Panc1 (cell line): ENCODE data around the gene IFIT5. TPM values are rescaled to one million over a fixed set of nuclear protein-coding genes. Genes with fewer than 3 reads are reported as not detected.

Experiments
- ATAC-seq: fragments of 200-7000 bp; cut with Tn5 transposase; 2 replicates; pipeline ENCODE4 v1.9.1; 2020; ENCODE audit warnings: mild to moderate bottlenecking, moderate library complexity
- BruUV-seq: library from RNA; stranded (reverse); fragments of 400-500 nt; replicated peaks from 2 replicates; lab custom pipeline; 2021; lab: Mats Ljungman, UMichigan
- CTCF ChIA-PET: fragments of 300-600 bp; sonication (Branson Sonifier 250); formaldehyde crosslinking; loops from one replicate; lab custom pipeline; 2022; ENCODE audit warnings: antibody characterized with exemption; lab: Charles Lee
- POLR2A ChIA-PET: fragments of 300-600 bp; sonication (Branson Sonifier 250); formaldehyde crosslinking; loops from one replicate; lab custom pipeline; 2022; ENCODE audit warnings: antibody characterized with exemption; lab: Charles Lee
- DNase-seq: peaks from one replicate; pipeline ENCODE4 v3.0.0-alpha.2; 2010; ENCODE audit warnings: low read depth, low spot score
- H3K27ac ChIP-seq: 2 replicates; pipeline ENCODE4 v1.5.1; 2011; ENCODE audit warnings: mild to moderate bottlenecking, low read length, inconsistent platforms
- H3K27me3 ChIP-seq: fragments of 200-500 bp; sonication (Bioruptor generic); 2 replicates; pipeline ENCODE4 v1.6.0; 2014; ENCODE audit warnings: low read length, inconsistent platforms; ENCODE audit not compliant: control insufficient read depth, insufficient read depth
- H3K36me3 ChIP-seq: fragments of 200-500 bp; sonication (Bioruptor generic); 2 replicates; pipeline ENCODE4 v1.5.1; 2014; ENCODE audit warnings: inconsistent platforms, mild to moderate bottlenecking, low read length, moderate library complexity; ENCODE audit not compliant: control insufficient read depth, insufficient read depth
- H3K4me1 ChIP-seq: 2 replicates; pipeline ENCODE4 v1.5.1; 2011; ENCODE audit warnings: inconsistent platforms, mild to moderate bottlenecking, low read length, moderate library complexity; ENCODE audit not compliant: control insufficient read depth, insufficient read depth
- H3K4me3 ChIP-seq, 2 experiments: 2 replicates each; pipeline ENCODE4 v1.5.1; 2011 to 2012; ENCODE audit warnings: low read depth in 2 of 2, low read length in 2 of 2, mild to moderate bottlenecking in 2 of 2, inconsistent platforms in 1 of 2, moderate library complexity in 1 of 2
- H3K9me3 ChIP-seq: fragments of 200-500 bp; sonication (Bioruptor generic); 2 replicates; pipeline ENCODE4 v1.5.1; 2014; ENCODE audit warnings: low read depth, mild to moderate bottlenecking, inconsistent platforms, low read length, moderate library complexity; ENCODE audit not compliant: control insufficient read depth, insufficient read depth
- POLR2AphosphoS5 ChIP-seq: IDR thresholded peaks from 2 replicates; pipeline ENCODE4 v1.6.1; 2012; ENCODE audit warnings: mild to moderate bottlenecking, low read depth, low read length, moderate library complexity
- SIN3A ChIP-seq: IDR thresholded peaks from 2 replicates; pipeline ENCODE4 v1.6.1; 2012; ENCODE audit warnings: low read depth, mild to moderate bottlenecking, low read length, moderate library complexity, borderline replicate concordance; ENCODE audit not compliant: insufficient read depth
- TCF7L2 ChIP-seq: IDR thresholded peaks from 2 replicates; pipeline ENCODE4 v1.6.1; 2011; ENCODE audit warnings: mild to moderate bottlenecking, low read depth, low read length, inconsistent platforms
- in situ Hi-C: cut with HindIII; loops from 2 replicates; pipeline ENCODE4 v1.10.0; 2016; ENCODE audit warnings: low sequenced_read_pairs, low pct_unique_long_range_greater_than_20kb
- intact Hi-C: fragments of 100-400 bp; cut with micrococcal nuclease; formaldehyde crosslinking; loops from one replicate; pipeline ENCODE4 v1.10.0; 2022; ENCODE audit not compliant: unreplicated experiment
- total RNA-seq: library from RNA; stranded (reverse); gene quantifications from one replicate; pipeline ENCODE4 v1.2.1, GENCODE V29; 2021; ENCODE audit not compliant: unreplicated experiment
- TF ChIP-seq, protein P1 (sequence below), 2 experiments: IDR thresholded peaks; 2 replicates each; pipeline ENCODE4 v1.6.1; 2011 to 2012; ENCODE audit warnings: low read depth in 2 of 2, control low read depth in 1 of 2, low read length in 1 of 2, mild to moderate bottlenecking in 1 of 2, moderate library complexity in 1 of 2; ENCODE audit not compliant: insufficient read depth in 1 of 2

IFIT5 gene
- total RNA-seq, 1 experiment from 2014 or later: 11.1 TPM

DNA sequence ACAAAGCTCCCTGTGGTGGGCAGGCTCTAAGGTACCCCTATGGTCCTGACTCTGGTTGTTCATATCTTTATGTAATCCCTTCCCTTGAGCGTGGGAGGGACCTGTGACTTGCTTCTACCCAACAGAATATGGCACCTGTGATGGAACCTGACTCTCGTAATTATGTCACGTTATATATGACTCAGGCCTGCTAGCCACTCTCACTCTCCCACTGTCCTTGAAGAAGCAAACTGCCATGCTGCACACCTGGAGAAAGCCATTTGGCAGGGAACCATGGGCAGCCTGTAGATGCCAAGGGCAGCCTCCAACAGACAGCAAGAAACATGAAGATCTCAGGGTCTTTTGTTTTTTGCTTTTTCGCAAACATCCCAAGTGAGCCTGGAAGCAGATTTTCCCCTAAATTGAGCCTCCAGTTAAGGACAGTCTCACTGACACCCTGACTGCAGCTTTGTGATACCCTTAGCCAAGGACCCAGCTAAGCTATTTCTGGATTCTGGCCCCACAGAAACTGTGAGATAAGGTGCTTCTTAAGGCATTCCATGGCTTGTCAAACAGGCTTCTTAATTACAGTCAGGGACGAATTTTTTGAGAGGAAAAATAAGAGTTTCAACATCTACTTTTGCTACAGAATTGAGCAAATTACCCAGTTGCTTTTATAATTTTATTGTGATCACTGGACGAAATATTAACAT lies 49.6 kb downstream of the IFIT5 start:
- in situ Hi-C loops (no loop called here), intact Hi-C loops (no loop called here)
- no peak overlapping the region for H3K4me3 ChIP-seq
- no TSS peak for BruUV-seq
- CTCF ChIA-PET: no interaction called here
- POLR2A ChIA-PET: interaction anchor here (0.5 kb wide), 1 partner anchor 69 kb away, joined by 4 read pairs; no protein-coding TSS in a partner anchor
- H3K9me3 ChIP-seq: no peaks in the 10 kb centered on the region
- no peak for TF ChIP-seq SIN3A
- TF ChIP-seq, protein P1, sequence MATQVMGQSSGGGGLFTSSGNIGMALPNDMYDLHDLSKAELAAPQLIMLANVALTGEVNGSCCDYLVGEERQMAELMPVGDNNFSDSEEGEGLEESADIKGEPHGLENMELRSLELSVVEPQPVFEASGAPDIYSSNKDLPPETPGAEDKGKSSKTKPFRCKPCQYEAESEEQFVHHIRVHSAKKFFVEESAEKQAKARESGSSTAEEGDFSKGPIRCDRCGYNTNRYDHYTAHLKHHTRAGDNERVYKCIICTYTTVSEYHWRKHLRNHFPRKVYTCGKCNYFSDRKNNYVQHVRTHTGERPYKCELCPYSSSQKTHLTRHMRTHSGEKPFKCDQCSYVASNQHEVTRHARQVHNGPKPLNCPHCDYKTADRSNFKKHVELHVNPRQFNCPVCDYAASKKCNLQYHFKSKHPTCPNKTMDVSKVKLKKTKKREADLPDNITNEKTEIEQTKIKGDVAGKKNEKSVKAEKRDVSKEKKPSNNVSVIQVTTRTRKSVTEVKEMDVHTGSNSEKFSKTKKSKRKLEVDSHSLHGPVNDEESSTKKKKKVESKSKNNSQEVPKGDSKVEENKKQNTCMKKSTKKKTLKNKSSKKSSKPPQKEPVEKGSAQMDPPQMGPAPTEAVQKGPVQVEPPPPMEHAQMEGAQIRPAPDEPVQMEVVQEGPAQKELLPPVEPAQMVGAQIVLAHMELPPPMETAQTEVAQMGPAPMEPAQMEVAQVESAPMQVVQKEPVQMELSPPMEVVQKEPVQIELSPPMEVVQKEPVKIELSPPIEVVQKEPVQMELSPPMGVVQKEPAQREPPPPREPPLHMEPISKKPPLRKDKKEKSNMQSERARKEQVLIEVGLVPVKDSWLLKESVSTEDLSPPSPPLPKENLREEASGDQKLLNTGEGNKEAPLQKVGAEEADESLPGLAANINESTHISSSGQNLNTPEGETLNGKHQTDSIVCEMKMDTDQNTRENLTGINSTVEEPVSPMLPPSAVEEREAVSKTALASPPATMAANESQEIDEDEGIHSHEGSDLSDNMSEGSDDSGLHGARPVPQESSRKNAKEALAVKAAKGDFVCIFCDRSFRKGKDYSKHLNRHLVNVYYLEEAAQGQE (IDR thresholded peaks at IDR 0.05; ENCODE audit: insufficient read depth in 1 of 2, low read depth in 2 of 2, low read length in 1 of 2): no peak
- ATAC-seq (no peak), DNase-seq (no peak)
- no peaks in the 10 kb centered on the region for H3K36me3 ChIP-seq
- 0 out of 2 replicates have a peak, but pooled peaks cover 4% of the 10 kb centered on the region for H3K4me1 ChIP-seq
- no peaks in the 10 kb centered on the region; the same call in 1 of the 2 replicates for H3K27me3 ChIP-seq
- H3K27ac ChIP-seq: no peak overlapping the region

DNA sequence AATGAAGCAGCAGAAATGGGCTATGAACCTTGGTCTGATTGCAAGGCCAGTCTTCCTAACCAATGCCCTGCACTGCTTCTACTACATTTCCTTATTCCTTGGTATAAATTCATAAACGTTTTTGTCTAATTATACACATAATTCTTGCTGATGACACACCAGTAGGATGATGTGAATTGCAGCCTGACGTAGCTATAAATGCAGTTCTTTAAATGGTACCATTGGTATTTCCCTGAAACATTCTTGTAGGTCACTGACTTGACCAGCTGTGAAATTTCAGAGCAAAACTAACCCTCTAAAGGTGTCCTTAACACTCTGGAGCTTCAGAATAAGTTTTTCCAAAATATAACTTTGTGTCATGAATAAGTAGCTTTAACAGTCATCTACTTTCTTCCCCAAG lies 50.8 kb downstream of the IFIT5 start:
- no TSS peak for BruUV-seq
- DNase-seq (no peak), ATAC-seq (no peak)
- H3K9me3 ChIP-seq: no peaks in the 10 kb centered on the region
- H3K27ac ChIP-seq: no peak overlapping the region
- 0 out of 2 replicates have a peak, but pooled peaks cover 4% of the 10 kb centered on the region for H3K4me1 ChIP-seq
- H3K4me3 ChIP-seq: no peak overlapping the region
- in situ Hi-C loops: no loop called here
- H3K36me3 ChIP-seq: no peaks in the 10 kb centered on the region
- ChIA-PET CTCF (no interaction called here), POLR2A (no interaction called here)
- TF ChIP-seq SIN3A: no peak
- TF ChIP-seq POLR2AphosphoS5: no peak
- no peak for TF ChIP-seq TCF7L2
- TF ChIP-seq, protein P1 (IDR thresholded peaks at IDR 0.05; ENCODE audit: insufficient read depth in 1 of 2, low read depth in 2 of 2, low read length in 1 of 2): no peak
- intact Hi-C loops: no loop called here
- H3K27me3 ChIP-seq: no peaks in the 10 kb centered on the region; the same call in 1 of the 2 replicates
